K562 (cell line): Measurements from ENCODE around the gene MEGF11. TPM values are rescaled to one million over a fixed set of nuclear protein-coding genes. Genes with fewer than 3 reads are reported as not detected.

ENCODE experiments used
- BCOR ChIP-seq: fragments of 450-650 bp; IDR thresholded peaks from 2 replicates; pipeline ENCODE4 v1.6.1; 2016
- ETS2 ChIP-seq: IDR thresholded peaks from 2 replicates; pipeline ENCODE4 v1.6.1; 2016; ENCODE audit warnings: borderline replicate concordance, missing genetic modification characterization, mild to moderate bottlenecking, moderate library complexity, missing compliant biosample characterization; ENCODE audit not compliant: poor library complexity, severe bottlenecking
- ETV1 ChIP-seq: fragments of 450-650 bp; conservative IDR thresholded peaks from 2 replicates; pipeline ENCODE4 v1.6.1; 2016; ENCODE audit warnings: missing genetic modification characterization, control low read depth, low read depth, missing compliant biosample characterization
- HNRNPH1 ChIP-seq: fragments of 200-400 bp; formaldehyde crosslinking; optimal IDR thresholded peaks from 2 replicates; pipeline ENCODE3; 2017; ENCODE audit warnings: low read depth, mild to moderate bottlenecking, low read length, moderate library complexity
- KHSRP ChIP-seq: fragments of 450-650 bp; IDR thresholded peaks from 2 replicates; pipeline ENCODE4 v1.6.1; 2017
- KLF10 ChIP-seq: fragments of 250-450 bp; sonication (Bioruptor Pico); IDR thresholded peaks from 2 replicates; pipeline ENCODE4 v1.6.1; 2021; ENCODE audit warnings: matching md5 sums
- LARP7 ChIP-seq: fragments of 450-650 bp; IDR thresholded peaks from 2 replicates; pipeline ENCODE4 v1.6.1; 2016
- LCOR ChIP-seq: sonication (generic); formaldehyde crosslinking; IDR thresholded peaks from 2 replicates; pipeline ENCODE4 v1.8.0; 2022; ENCODE audit warnings: mild to moderate bottlenecking, missing genetic modification reagents
- MIER1 ChIP-seq: fragments of 450-650 bp; IDR thresholded peaks from 2 replicates; pipeline ENCODE4 v1.6.1; 2016; ENCODE audit warnings: antibody characterized with exemption, mild to moderate bottlenecking, low read depth
- NCOA4 ChIP-seq: fragments of 450-650 bp; IDR thresholded peaks from 2 replicates; pipeline ENCODE4 v1.6.1; 2018; ENCODE audit warnings: mild to moderate bottlenecking; ENCODE audit not compliant: partially characterized antibody
- NFE2L1 ChIP-seq: fragments of 450-650 bp; IDR thresholded peaks from 2 replicates; pipeline ENCODE4 v1.6.1; 2016; ENCODE audit warnings: missing genetic modification characterization, low read depth, mild to moderate bottlenecking, missing compliant biosample characterization, moderate library complexity, borderline replicate concordance
- PHF21A ChIP-seq: fragments of 450-650 bp; IDR thresholded peaks from 2 replicates; pipeline ENCODE4 v1.6.1; 2017; ENCODE audit warnings: low read depth, borderline replicate concordance
- RBM34 ChIP-seq: fragments of 200-400 bp; formaldehyde crosslinking; IDR thresholded peaks from 2 replicates; pipeline ENCODE4 v1.6.1; 2018; ENCODE audit warnings: low read length, borderline replicate concordance; ENCODE audit not compliant: insufficient read depth
- RBM39 ChIP-seq: fragments of 200-400 bp; formaldehyde crosslinking; optimal IDR thresholded peaks from 2 replicates; pipeline ENCODE3; 2018; ENCODE audit warnings: low read depth, low read length
- RCOR1 ChIP-seq, 2 experiments: IDR thresholded peaks; 2 replicates each; pipeline ENCODE4 v1.6.1; 2012; ENCODE audit warnings: low read depth in 2 of 2, low read length in 2 of 2, borderline replicate concordance in 1 of 2, improper control_type of control experiment in 1 of 2
- SNRNP70 ChIP-seq: fragments of 200-400 bp; formaldehyde crosslinking; optimal IDR thresholded peaks from 2 replicates; pipeline ENCODE3; 2017; ENCODE audit warnings: low read depth, low read length
- SPI1 ChIP-seq: IDR thresholded peaks from 2 replicates; pipeline ENCODE4 v1.6.1; 2011; ENCODE audit warnings: low read depth, low read length, control low read depth, borderline replicate concordance
- SRF ChIP-seq, 2 experiments: fragments of 250-450, 450-650 bp in 1 of 2; sonication (Bioruptor Pico) in 1 of 2; sonication (generic) in 1 of 2; formaldehyde crosslinking; IDR thresholded peaks; 2 replicates each; pipeline versions ENCODE4 v1.5.0 to v1.5.1; 2020 to 2022; ENCODE audit warnings: mild to moderate bottlenecking in 1 of 2, missing genetic modification reagents in 1 of 2
- TAF9B ChIP-seq: fragments of 450-650 bp; IDR thresholded peaks from 2 replicates; pipeline ENCODE4 v1.6.1; 2018; ENCODE audit warnings: mild to moderate bottlenecking; ENCODE audit not compliant: partially characterized antibody
- TSC22D4 ChIP-seq: fragments of 450-650 bp; IDR thresholded peaks from 2 replicates; pipeline ENCODE4 v1.6.1; 2016; ENCODE audit warnings: missing genetic modification characterization, missing biosample characterization, control low read depth
- ZFPM2 ChIP-seq: fragments of 250-450 bp; sonication (Bioruptor Pico); IDR thresholded peaks from 2 replicates; pipeline ENCODE4 v1.5.1; 2022; ENCODE audit warnings: mild to moderate bottlenecking
- ZNF696 ChIP-seq: fragments of 250-450 bp; sonication (Bioruptor Pico); conservative IDR thresholded peaks from 2 replicates; pipeline ENCODE4 v1.4.0; 2020; ENCODE audit warnings: mild to moderate bottlenecking, moderate library complexity
- ZSCAN29 ChIP-seq: fragments of 450-650 bp; IDR thresholded peaks from 2 replicates; pipeline ENCODE4 v1.6.1; 2017
- polyA plus RNA-seq, 8 experiments: library from polyadenylated mRNA; depleted of rRNA in 4 of 8; stranded (reverse) in 5 of 8; unstranded in 3 of 8; fragments of >200 nt; fragmentation: Nextera tagmentation in 2 of 8; fragmentation: Illumina TruSeq in 1 of 8; extraction: Ambion mirVana in 2 of 8; extraction: Trizol in 1 of 8; gene quantifications; 2 replicates each; pipeline versions ENCODE4 v1.2.1 to v1.2.3, GENCODE V29; 2011 to 2014; ENCODE audit warnings: inconsistent platforms in 1 of 8, missing spikeins in 1 of 8
- total RNA-seq, 7 experiments: library from RNA; depleted of rRNA in 6 of 7; stranded (reverse); fragments of >200 nt in 6 of 7; fragmentation: Illumina TruSeq in 2 of 7; extraction: Trizol in 2 of 7; gene quantifications; 2 replicates each; pipeline versions ENCODE4 v1.2.1 to v1.2.3, GENCODE V29; 2011 to 2021; ENCODE audit warnings: low replicate concordance in 1 of 7
- TF ChIP-seq, protein P1 (sequence below), 3 experiments: fragments of 200-800 bp in 1 of 3; sonication (Bioruptor generic) in 1 of 3; sonication (generic) in 1 of 3; formaldehyde crosslinking in 1 of 3; IDR thresholded peaks; 2 replicates each; pipeline versions ENCODE4 v1.6.1 to v1.8.0; 2016 to 2022; ENCODE audit warnings: mild to moderate bottlenecking in 2 of 3, missing compliant biosample characterization in 2 of 3, missing genetic modification characterization in 2 of 3, missing genetic modification reagents in 1 of 3
- TF ChIP-seq, protein P2 (sequence below): sonication (generic); formaldehyde crosslinking; IDR thresholded peaks from 2 replicates; pipeline ENCODE4 v1.8.1; 2023; ENCODE audit warnings: mild to moderate bottlenecking, missing genetic modification reagents
- TF ChIP-seq, protein P3 (sequence below): fragments of 250-450 bp; sonication (Bioruptor Pico); IDR thresholded peaks from 2 replicates; pipeline ENCODE4 v1.5.1; 2021; ENCODE audit warnings: mild to moderate bottlenecking

Gene MEGF11
- total and polyA plus RNA-seq, 9 of the 15 experiments (the other 6 are each of a cell fraction or from before 2014, with no cell fraction given), result 0.06 to 0.23 (median 0.20) TPM; not detected in 6

DNA sequence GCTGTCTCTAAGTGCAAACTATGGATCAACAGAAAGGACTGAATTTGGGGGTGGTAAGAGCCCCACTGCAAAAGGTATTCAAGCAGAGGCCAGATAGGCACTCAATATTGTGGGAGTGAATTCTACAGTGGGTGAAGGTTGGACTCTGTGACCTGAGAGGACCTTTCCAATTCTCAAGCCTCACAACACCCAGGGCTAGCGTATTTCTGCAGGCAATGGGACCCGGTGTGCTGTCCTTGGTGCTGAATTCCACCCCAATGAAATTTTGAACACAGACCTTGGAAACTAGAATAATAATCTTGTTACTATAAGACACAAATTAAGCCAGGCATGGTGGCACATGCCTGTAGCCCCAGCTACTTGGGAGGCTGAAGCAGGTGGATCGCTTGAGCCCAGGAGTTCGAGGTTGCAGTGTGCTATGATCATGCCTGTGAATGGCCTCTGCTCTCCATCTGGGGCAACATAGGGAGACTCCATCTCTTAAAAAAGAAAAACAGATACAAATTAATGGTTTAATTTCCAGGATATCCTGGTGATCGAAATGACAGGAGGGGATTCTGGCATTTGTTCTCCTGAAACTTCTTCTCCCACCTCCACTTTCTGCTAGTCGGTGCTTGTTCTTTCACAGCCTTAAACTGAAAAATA is 248.8 kb downstream of the MEGF11 start (continued):
- TF ChIP-seq, protein P1, sequence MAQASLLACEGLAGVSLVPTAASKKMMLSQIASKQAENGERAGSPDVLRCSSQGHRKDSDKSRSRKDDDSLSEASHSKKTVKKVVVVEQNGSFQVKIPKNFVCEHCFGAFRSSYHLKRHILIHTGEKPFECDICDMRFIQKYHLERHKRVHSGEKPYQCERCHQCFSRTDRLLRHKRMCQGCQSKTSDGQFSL (CRISPR knock-in tag; IDR thresholded peaks at IDR 0.05), result no peak
- TF ChIP-seq, protein P1 (tag; IDR thresholded peaks at IDR 0.05), result no peak
- TF ChIP-seq RBM34, result no peak
- TF ChIP-seq PHF21A, result no peak
- TF ChIP-seq RCOR1 (IDR thresholded peaks at IDR 0.05; ENCODE audit: borderline replicate concordance in 1 of 2, low read depth in 2 of 2, low read length in 2 of 2), result peak in 1 of 2 experiments; percentile 71; a peak in 2 of 4 replicates
- no peak for TF ChIP-seq BCOR
- no peak for TF ChIP-seq ZNF696 (CRISPR knock-in tag)
- TF ChIP-seq NFE2L1, result no peak
- no peak for TF ChIP-seq ETS2 (tag)
- TF ChIP-seq KHSRP, result no peak
- TF ChIP-seq ZSCAN29, result no peak
- TF ChIP-seq ETV1 (tag), result no peak
- TF ChIP-seq, protein P2, sequence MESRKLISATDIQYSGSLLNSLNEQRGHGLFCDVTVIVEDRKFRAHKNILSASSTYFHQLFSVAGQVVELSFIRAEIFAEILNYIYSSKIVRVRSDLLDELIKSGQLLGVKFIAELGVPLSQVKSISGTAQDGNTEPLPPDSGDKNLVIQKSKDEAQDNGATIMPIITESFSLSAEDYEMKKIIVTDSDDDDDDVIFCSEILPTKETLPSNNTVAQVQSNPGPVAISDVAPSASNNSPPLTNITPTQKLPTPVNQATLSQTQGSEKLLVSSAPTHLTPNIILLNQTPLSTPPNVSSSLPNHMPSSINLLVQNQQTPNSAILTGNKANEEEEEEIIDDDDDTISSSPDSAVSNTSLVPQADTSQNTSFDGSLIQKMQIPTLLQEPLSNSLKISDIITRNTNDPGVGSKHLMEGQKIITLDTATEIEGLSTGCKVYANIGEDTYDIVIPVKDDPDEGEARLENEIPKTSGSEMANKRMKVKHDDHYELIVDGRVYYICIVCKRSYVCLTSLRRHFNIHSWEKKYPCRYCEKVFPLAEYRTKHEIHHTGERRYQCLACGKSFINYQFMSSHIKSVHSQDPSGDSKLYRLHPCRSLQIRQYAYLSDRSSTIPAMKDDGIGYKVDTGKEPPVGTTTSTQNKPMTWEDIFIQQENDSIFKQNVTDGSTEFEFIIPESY (CRISPR knock-in tag), result no peak
- TF ChIP-seq MIER1, result peak; percentile 97
- TF ChIP-seq HNRNPH1, result no peak
- TF ChIP-seq, protein P3, sequence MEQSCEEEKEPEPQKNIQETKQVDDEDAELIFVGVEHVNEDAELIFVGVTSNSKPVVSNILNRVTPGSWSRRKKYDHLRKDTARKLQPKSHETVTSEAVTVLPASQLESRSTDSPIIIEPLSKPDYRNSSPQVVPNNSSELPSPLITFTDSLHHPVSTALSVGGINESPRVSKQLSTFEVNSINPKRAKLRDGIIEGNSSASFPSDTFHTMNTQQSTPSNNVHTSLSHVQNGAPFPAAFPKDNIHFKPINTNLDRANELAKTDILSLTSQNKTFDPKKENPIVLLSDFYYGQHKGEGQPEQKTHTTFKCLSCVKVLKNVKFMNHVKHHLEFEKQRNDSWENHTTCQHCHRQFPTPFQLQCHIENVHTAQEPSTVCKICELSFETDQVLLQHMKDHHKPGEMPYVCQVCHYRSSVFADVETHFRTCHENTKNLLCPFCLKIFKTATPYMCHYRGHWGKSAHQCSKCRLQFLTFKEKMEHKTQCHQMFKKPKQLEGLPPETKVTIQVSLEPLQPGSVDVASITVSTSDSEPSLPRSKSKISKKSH, result no peak
- TF ChIP-seq LCOR (CRISPR knock-in tag), result no peak
- TF ChIP-seq SPI1, result no peak
- no peak for TF ChIP-seq NCOA4
- no peak for TF ChIP-seq LARP7
- no peak for TF ChIP-seq RBM39
- TF ChIP-seq KLF10 (CRISPR knock-in tag), result no peak
- no peak for TF ChIP-seq SNRNP70
- TF ChIP-seq ZFPM2, result no peak
- TF ChIP-seq SRF (CRISPR knock-in tag; IDR thresholded peaks at IDR 0.05), result peak in 1 of 2 experiments; percentile 38; a peak in 1 of 4 replicates
- no peak for TF ChIP-seq TSC22D4 (tag)
- no peak for TF ChIP-seq TAF9B
